Adrenal gland (tissue), 12 donors: ENCODE measurements around the gene NHSL2. TPM values are rescaled to one million over a fixed set of nuclear protein-coding genes. Genes with fewer than 3 reads are reported as not detected.

Source experiments
- DNase-seq, 7 donors: peaks; one replicate each; pipeline ENCODE4 v3.0.0-alpha.2; 2019 to 2020
- H3K27ac ChIP-seq, 5 donors: fragments of 200-600 bp; sonication (generic) in 4 of 5; 1 replicate in 3 of 5; 2 replicates in 2 of 5; pipeline versions ENCODE4 v1.5.1 to v1.8.0; 2016 to 2020; ENCODE audit warnings: mild to moderate bottlenecking in 1 of 5
- H3K27me3 ChIP-seq: fragments of 200-600 bp; 2 replicates; pipeline ENCODE4 v1.8.0; 2021
- H3K36me3 ChIP-seq, 2 donors: fragments of 200-600 bp; replicated peaks in 1 of 2; 1 replicate in 1 of 2; 2 replicates in 1 of 2; pipeline versions ENCODE4 v1.5.1 to v1.8.0; 2018 to 2022
- H3K4me1 ChIP-seq, 2 donors: fragments of 200-600 bp; replicated peaks in 1 of 2; 1 replicate in 1 of 2; 2 replicates in 1 of 2; pipeline versions ENCODE4 v1.5.1 to v1.8.0; 2018 to 2021
- H3K4me3 ChIP-seq, 4 donors: fragments of 200-600 bp; sonication (generic) in 3 of 4; one replicate each; pipeline ENCODE4 v1.5.1; 2016 to 2018
- H3K9me3 ChIP-seq, 3 donors: fragments of 200-600 bp; sonication (generic) in 1 of 3; replicated peaks in 1 of 3; 1 replicate in 2 of 3; 2 replicates in 1 of 3; pipeline versions ENCODE4 v1.5.1 to v1.8.0; 2016 to 2021
- POLR2A ChIP-seq, 2 donors: fragments of 450-650 bp; IDR thresholded peaks; one replicate each; pipeline ENCODE4 v1.6.1; 2017; ENCODE audit warnings: antibody characterized with exemption in 2 of 2, mild to moderate bottlenecking in 2 of 2, moderate library complexity in 1 of 2
- WGBS, 4 donors: extraction: QIAGEN DNeasy Blood & Tissue Kit in 2 of 4; methylation state at CpG; one replicate each; pipeline versions ENCODE4 v1.1.5 to v1.1.7; 2013 to 2017; 5-methylcytosine and 5-hydroxymethylcytosine counted together
- intact Hi-C, 2 donors: fragments of 100-400 bp; cut with DNase I; formaldehyde crosslinking; loops; one replicate each; pipeline versions ENCODE4 v1.14.1 to v1.15.0; 2022 to 2023
- polyA plus RNA-seq, 3 donors: library from polyadenylated mRNA; stranded (reverse); fragments of 200-250 nt in 2 of 3; fragments of 350-450 nt in 1 of 3; fragmentation: Illumina TruSeq in 1 of 3; extraction: RNeasy Lipid Tissue Mini Kit (QIAGEN cat#74804) in 1 of 3; gene quantifications; one replicate each; pipeline ENCODE4 v1.2.3, GENCODE V29; 2013 to 2014
- total RNA-seq, 9 donors: library from RNA; depleted of rRNA in 4 of 9; stranded (reverse); fragments of >200 nt in 4 of 9; fragments of 120-200 nt in 1 of 9; fragmentation: NEBNext Ultra II Directional in 1 of 9; extraction: Animal tissue kit (Norgen Biotek cat#: 25700) in 1 of 9; gene quantifications; one replicate each; pipeline versions ENCODE4 v1.1.0 to v1.2.4, GENCODE V29; 2013 to 2023
- TF ChIP-seq, protein P1 (sequence below), 6 experiments: fragments of 450-650 bp in 4 of 6; fragments of 200-600 bp in 2 of 6; sonication (generic) in 1 of 6; IDR thresholded peaks; 1 replicate in 5 of 6; 2 replicates in 1 of 6; pipeline versions ENCODE4 v1.5.1 to v1.8.0; 2016 to 2021; ENCODE audit warnings: antibody characterized with exemption in 6 of 6, mild to moderate bottlenecking in 2 of 6, moderate library complexity in 1 of 6
- donor health status: healthy with polysubstance abuse.
- donor health status: Bipolar disorder and iron deficiency.
- donor health status: DM: yes; HTN: yes; CAD: no.
- donor health status: DM: no; HTN: no; CAD: no.
- donor health status: DM: no; HTN: no; CAD: no.
- donor health status: DM: yes; HTN: yes; CAD: no.

The NHSL2 gene
- total and polyA plus RNA-seq, 12 donors, result 1.3 to 18.2 (median 4.8) TPM

DNA sequence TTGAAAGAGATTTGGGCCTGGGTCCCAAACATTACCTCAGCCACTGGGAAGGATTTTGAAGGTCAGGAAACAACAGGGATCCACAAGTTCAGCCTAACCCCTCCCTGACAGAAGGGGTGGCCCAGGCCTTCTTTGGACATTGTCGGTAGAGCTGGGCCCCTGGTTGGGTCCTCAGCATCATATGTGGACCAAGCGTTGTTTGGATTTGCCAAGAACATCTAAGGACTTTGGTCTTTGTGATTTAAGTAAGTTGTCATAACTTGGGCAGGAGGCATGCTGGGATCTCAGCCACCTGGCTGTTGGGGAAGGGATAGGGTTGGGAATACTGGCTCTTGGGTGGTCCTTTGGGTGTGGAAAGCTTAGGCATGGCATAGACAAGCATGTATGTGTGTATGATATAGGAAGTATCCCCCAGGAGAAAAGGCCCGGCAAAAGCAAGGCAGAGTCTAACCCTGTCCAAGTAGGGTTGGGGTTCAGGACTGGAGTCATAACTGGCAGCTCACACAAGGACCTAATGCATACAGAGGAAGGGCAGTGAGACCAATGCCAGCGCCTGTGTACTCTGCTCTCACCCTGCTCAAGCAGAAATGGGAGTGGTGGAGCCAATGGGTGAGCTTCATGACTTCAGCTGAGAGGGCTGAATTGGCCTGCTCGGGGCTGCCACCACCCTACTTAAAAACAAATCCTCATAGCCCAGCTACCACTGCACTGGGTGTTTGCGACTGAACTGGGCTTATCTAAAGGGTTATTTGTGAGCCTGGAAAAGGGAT lies 118.2 kb downstream of the NHSL2 start:
- peaks cover 19% of the 10 kb centered on the region for H3K27me3 ChIP-seq
- no peaks in the 10 kb centered on the region for H3K4me1 ChIP-seq
- intact Hi-C loops, result no loop called here
- 78 to 92% (median 92%) methylated on average over 5 to 6 of the region's 6 CpGs for WGBS, 4 donors
- no peak for TF ChIP-seq POLR2A (IDR thresholded peaks at IDR 0.05)
- TF ChIP-seq, protein P1, sequence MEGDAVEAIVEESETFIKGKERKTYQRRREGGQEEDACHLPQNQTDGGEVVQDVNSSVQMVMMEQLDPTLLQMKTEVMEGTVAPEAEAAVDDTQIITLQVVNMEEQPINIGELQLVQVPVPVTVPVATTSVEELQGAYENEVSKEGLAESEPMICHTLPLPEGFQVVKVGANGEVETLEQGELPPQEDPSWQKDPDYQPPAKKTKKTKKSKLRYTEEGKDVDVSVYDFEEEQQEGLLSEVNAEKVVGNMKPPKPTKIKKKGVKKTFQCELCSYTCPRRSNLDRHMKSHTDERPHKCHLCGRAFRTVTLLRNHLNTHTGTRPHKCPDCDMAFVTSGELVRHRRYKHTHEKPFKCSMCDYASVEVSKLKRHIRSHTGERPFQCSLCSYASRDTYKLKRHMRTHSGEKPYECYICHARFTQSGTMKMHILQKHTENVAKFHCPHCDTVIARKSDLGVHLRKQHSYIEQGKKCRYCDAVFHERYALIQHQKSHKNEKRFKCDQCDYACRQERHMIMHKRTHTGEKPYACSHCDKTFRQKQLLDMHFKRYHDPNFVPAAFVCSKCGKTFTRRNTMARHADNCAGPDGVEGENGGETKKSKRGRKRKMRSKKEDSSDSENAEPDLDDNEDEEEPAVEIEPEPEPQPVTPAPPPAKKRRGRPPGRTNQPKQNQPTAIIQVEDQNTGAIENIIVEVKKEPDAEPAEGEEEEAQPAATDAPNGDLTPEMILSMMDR (IDR thresholded peaks at IDR 0.05), result no peak
- no peaks in the 10 kb centered on the region for H3K36me3 ChIP-seq
- H3K4me3 ChIP-seq, result no peak overlapping the region
- no peak overlapping the region for H3K27ac ChIP-seq
- no peaks in the 10 kb centered on the region for H3K9me3 ChIP-seq
- peak in 2 of 7 donors; percentile 5 to 7 for DNase-seq

DNA sequence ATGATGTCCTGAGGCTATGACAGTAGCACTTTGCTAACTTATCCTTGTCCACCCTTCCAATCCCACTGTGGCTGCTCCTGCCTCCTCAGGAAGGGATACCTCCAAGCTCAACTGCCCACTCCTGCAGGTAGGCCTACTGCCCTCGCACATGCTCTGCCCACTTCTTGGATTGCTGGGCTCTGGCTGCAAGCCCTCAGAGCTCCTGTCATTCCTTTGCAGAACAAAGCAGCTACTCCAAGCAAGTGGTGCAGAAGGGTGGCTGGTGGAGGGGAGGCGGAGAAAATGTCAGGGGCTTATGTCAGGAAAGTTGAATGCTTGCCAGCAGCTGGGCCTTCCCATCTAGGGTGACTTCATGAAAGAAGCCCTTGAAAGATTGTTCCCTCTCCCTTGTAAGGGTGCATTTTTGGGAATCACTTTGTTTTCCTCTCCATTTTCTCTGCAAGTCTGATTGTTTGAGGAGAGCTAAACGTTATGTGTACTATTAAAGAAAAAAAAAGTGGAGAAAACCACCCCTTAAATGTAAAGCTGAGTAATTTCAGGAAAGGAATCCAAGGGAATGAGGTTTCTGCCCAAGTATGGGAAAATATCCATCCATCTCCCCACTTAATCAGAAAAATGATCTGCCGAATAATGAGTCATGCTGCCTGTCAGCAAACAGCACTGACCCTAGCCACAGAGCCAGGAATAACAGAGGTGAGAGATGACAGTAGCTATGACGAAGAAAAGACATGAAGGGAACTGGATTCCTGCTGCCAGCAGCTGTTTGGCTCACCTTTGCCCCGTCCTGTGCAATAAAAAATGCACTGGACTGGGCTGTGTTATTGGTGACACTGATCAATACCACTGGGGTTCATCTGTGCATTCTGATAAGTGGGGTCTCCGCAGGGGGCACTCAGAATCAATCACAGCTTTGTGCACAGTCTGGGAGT lies 119.1 kb downstream of the NHSL2 start:
- TF ChIP-seq, protein P1 (IDR thresholded peaks at IDR 0.05), result no peak
- no peak for TF ChIP-seq POLR2A (IDR thresholded peaks at IDR 0.05)
- Histone ChIP-seq H3K4me3 (no peak overlapping the region), H3K4me1 (no peaks in the 10 kb centered on the region), H3K27me3 (peaks cover 19% of the 10 kb centered on the region), H3K36me3 (no peaks in the 10 kb centered on the region), H3K9me3 (no peaks in the 10 kb centered on the region), H3K27ac (no peak overlapping the region)
- intact Hi-C loops, result no loop called here
- WGBS, 4 donors, result 38 to 60% (median 46%) methylated on average over 6 to 7 of the region's 7 CpGs
- DNase-seq, result peak in 5 of 7 donors; percentile 17 to 48 (median 32)

DNA sequence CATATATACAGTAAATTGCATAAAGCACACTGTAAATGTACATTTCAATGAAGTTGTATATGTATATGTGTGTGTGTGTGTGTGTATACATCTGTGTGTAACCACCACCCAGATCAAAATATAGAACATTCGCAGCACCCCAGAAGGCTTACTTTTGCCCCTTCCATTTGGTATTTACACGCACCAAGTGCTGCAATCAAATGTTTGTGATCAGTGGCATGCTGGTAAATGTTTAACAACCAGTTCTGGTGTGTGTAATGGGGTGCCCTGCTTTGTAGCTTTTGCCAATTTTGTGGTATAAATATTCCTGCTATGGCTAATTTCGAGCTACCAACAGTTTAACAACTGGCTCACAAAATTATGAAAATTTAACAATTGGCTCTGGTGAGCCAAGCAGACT lies 119.8 kb downstream of the NHSL2 start:
- no peak for DNase-seq
- no peak overlapping the region for H3K4me3 ChIP-seq
- 59 to 84% (median 78%) methylated on average over 3 of the region's 3 CpGs for WGBS, 4 donors
- H3K27ac ChIP-seq, result no peak overlapping the region
- peaks cover 12% of the 10 kb centered on the region for H3K27me3 ChIP-seq
- H3K36me3 ChIP-seq, result no peaks in the 10 kb centered on the region
- intact Hi-C loops, result no loop called here
- H3K9me3 ChIP-seq, result no peaks in the 10 kb centered on the region
- TF ChIP-seq POLR2A (IDR thresholded peaks at IDR 0.05), result no peak
- TF ChIP-seq, protein P1 (IDR thresholded peaks at IDR 0.05), result no peak
- H3K4me1 ChIP-seq, result no peaks in the 10 kb centered on the region

DNA sequence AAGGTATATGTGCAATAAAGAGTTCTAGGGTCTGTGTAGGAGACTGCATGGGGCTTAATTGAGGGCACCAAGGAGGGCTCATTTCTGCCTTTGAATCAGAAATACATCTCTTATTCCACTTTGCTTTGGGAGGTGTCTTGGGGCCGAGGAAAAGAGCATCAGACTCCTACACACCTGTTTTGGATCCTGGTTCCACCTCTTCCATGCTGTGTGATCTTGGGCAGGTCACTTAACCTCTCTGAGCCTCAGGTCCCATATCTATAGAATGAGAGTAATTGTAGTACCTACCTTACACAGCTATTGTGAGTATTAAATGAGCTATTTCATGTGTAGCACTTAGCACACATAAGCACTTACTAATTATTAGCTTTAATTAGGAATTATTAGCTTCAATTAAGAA lies 120.5 kb downstream of the NHSL2 start:
- no peaks in the 10 kb centered on the region for H3K4me1 ChIP-seq
- no peaks in the 10 kb centered on the region for H3K36me3 ChIP-seq
- DNase-seq, result no peak
- H3K27me3 ChIP-seq, result peaks cover 8% of the 10 kb centered on the region
- no peak overlapping the region for H3K4me3 ChIP-seq
- no peak for TF ChIP-seq POLR2A (IDR thresholded peaks at IDR 0.05)
- H3K27ac ChIP-seq, result no peak overlapping the region
- intact Hi-C loops, result no loop called here
- 59 to 95% (median 78%) methylated on average over 1 of the region's 1 CpG; no CpG with 5 or more reads in 1 of the 4 donors for WGBS, 4 donors
- no peaks in the 10 kb centered on the region for H3K9me3 ChIP-seq
